ENCODE measurements around the gene UFSP2. TPM values are rescaled to one million over a fixed set of nuclear protein-coding genes. Genes with fewer than 3 reads are reported as not detected.

Gene UFSP2
- total and polyA plus RNA-seq, 4 donors = 12.2 to 17.2 (median 14.7) TPM

DNA sequence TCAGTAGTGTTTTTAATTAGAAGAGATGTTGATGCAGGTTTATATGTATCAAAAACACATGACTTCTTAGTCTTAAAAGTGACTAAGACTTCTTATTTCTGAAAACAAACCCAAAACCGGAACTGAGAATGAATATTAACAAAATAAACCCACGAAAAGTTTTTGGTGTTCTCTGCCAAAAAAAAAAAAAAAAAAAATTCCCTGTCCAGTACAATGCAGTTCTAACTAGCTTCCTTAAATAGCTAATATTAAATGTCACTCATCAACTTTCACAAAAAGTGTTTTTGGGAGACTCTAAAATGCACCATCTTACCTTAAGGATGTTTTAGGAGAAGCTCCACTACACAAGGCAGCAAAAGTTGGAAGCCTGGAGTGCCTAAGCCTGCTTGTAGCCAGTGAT, 27.1 kb downstream of the UFSP2 start:
- Histone ChIP-seq H3K4me3 (ENCODE audit: low read depth in 1 of 3, low read length in 3 of 3) (no peak overlapping the region), H3K27ac (ENCODE audit: low read depth in 1 of 2, low read length in 2 of 2) (peak overlapping the region in 1 of 2 donors; percentile 10), H3K36me3 (ENCODE audit: control insufficient read depth in 4 of 4, insufficient read depth in 3 of 4, low read depth in 1 of 4, low read length in 3 of 4) (peaks cover 0 to 34% (median 18%) of the 10 kb centered on the region in 4 donors), H3K9me3 (ENCODE audit: control insufficient read depth in 4 of 4, low read length in 3 of 4) (no peaks in the 10 kb centered on the region), H3K27me3 (ENCODE audit: control insufficient read depth in 4 of 4, insufficient read depth in 4 of 4, low read length in 3 of 4) (no peaks in the 10 kb centered on the region), H3K4me1 (ENCODE audit: control insufficient read depth in 4 of 4, insufficient read depth in 4 of 4, low read length in 3 of 4) (peaks cover 0 to 11% (median 7%) of the 10 kb centered on the region in 4 donors), H3K9ac (ENCODE audit: low read depth in 1 of 2, low read length in 2 of 2) (no peak overlapping the region)
- TF ChIP-seq NR2F2 (IDR thresholded peaks at IDR 0.05) (no peak), EGR1 (IDR thresholded peaks at IDR 0.05; ENCODE audit: low read depth in 2 of 2) (no peak), FOXA2 (IDR thresholded peaks at IDR 0.05) (no peak), YY1 (IDR thresholded peaks at IDR 0.05) (no peak), RXRA (IDR thresholded peaks at IDR 0.05) (no peak), TAF1 (conservative IDR thresholded peaks at IDR 0.05) (no peak), FOXA1 (IDR thresholded peaks at IDR 0.05) (no peak), JUND (IDR thresholded peaks at IDR 0.05) (no peak), GABPA (IDR thresholded peaks at IDR 0.05 in 1 of 2, conservative IDR thresholded peaks at IDR 0.05 in 1 of 2) (no peak), HNF4G (IDR thresholded peaks at IDR 0.05) (no peak), RAD21 (IDR thresholded peaks at IDR 0.05) (no peak)
- TF ChIP-seq, protein P1, sequence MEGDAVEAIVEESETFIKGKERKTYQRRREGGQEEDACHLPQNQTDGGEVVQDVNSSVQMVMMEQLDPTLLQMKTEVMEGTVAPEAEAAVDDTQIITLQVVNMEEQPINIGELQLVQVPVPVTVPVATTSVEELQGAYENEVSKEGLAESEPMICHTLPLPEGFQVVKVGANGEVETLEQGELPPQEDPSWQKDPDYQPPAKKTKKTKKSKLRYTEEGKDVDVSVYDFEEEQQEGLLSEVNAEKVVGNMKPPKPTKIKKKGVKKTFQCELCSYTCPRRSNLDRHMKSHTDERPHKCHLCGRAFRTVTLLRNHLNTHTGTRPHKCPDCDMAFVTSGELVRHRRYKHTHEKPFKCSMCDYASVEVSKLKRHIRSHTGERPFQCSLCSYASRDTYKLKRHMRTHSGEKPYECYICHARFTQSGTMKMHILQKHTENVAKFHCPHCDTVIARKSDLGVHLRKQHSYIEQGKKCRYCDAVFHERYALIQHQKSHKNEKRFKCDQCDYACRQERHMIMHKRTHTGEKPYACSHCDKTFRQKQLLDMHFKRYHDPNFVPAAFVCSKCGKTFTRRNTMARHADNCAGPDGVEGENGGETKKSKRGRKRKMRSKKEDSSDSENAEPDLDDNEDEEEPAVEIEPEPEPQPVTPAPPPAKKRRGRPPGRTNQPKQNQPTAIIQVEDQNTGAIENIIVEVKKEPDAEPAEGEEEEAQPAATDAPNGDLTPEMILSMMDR (IDR thresholded peaks at IDR 0.05; ENCODE audit: low read depth, low read length, missing input control) = no peak
- TF ChIP-seq, protein P2, sequence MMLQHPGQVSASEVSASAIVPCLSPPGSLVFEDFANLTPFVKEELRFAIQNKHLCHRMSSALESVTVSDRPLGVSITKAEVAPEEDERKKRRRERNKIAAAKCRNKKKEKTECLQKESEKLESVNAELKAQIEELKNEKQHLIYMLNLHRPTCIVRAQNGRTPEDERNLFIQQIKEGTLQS (IDR thresholded peaks at IDR 0.05) = no peak
- TF ChIP-seq, protein P3, sequence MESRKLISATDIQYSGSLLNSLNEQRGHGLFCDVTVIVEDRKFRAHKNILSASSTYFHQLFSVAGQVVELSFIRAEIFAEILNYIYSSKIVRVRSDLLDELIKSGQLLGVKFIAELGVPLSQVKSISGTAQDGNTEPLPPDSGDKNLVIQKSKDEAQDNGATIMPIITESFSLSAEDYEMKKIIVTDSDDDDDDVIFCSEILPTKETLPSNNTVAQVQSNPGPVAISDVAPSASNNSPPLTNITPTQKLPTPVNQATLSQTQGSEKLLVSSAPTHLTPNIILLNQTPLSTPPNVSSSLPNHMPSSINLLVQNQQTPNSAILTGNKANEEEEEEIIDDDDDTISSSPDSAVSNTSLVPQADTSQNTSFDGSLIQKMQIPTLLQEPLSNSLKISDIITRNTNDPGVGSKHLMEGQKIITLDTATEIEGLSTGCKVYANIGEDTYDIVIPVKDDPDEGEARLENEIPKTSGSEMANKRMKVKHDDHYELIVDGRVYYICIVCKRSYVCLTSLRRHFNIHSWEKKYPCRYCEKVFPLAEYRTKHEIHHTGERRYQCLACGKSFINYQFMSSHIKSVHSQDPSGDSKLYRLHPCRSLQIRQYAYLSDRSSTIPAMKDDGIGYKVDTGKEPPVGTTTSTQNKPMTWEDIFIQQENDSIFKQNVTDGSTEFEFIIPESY (IDR thresholded peaks at IDR 0.05) = no peak
- TF ChIP-seq, protein P4, sequence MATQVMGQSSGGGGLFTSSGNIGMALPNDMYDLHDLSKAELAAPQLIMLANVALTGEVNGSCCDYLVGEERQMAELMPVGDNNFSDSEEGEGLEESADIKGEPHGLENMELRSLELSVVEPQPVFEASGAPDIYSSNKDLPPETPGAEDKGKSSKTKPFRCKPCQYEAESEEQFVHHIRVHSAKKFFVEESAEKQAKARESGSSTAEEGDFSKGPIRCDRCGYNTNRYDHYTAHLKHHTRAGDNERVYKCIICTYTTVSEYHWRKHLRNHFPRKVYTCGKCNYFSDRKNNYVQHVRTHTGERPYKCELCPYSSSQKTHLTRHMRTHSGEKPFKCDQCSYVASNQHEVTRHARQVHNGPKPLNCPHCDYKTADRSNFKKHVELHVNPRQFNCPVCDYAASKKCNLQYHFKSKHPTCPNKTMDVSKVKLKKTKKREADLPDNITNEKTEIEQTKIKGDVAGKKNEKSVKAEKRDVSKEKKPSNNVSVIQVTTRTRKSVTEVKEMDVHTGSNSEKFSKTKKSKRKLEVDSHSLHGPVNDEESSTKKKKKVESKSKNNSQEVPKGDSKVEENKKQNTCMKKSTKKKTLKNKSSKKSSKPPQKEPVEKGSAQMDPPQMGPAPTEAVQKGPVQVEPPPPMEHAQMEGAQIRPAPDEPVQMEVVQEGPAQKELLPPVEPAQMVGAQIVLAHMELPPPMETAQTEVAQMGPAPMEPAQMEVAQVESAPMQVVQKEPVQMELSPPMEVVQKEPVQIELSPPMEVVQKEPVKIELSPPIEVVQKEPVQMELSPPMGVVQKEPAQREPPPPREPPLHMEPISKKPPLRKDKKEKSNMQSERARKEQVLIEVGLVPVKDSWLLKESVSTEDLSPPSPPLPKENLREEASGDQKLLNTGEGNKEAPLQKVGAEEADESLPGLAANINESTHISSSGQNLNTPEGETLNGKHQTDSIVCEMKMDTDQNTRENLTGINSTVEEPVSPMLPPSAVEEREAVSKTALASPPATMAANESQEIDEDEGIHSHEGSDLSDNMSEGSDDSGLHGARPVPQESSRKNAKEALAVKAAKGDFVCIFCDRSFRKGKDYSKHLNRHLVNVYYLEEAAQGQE (IDR thresholded peaks at IDR 0.05) = no peak
- WGBS = 65% methylated on average over 2 of the region's 2 CpGs
- no peak for DNase-seq (ENCODE audit: low spot score)

DNA sequence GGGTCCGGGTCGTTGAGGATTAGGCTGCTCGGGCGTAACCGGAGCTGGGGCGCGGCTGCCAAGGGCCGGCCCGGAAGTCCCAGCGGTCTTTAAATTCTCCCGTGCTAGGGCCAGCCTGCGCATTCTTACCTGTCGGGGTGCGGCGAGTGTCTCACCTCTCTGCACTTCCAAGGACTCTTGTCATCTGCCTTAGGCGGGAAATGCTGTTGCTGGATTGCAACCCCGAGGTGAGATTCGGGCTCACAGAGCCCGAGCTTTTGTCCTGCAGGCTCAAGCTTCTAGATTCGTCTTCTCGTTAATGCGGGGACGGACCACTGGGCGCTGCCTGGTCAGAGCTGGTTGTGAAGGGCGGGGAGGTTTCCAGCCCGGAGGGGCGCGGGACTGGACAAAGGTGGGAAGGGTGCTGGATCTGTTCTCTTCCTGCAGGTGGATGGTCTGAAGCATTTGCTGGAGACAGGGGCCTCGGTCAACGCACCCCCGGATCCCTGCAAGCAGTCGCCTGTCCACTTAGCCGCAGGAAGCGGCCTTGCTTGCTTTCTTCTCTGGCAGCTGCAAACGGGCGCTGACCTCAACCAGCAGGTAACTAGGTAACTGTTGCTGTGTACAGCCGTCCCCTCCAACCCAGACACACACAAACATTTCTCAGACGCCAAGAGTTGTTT, 28.9 kb downstream of the UFSP2 start, which contains the start of gene ANKRD37:
ANKRD37 (plus strand) TSS at position 118 of the 662 bp plus-strand sequence; CDS start at position 201, 83 bp downstream.
- no peaks in the 10 kb centered on the region for H3K9me3 ChIP-seq (ENCODE audit: control insufficient read depth in 4 of 4, low read length in 3 of 4)
- H3K4me1 ChIP-seq (ENCODE audit: control insufficient read depth in 4 of 4, insufficient read depth in 4 of 4, low read length in 3 of 4) = peaks cover 0 to 11% (median 7%) of the 10 kb centered on the region in 4 donors
- peak within 1 kb of the TSS; percentile 67 to 79 (median 75) for H3K4me3 ChIP-seq (ENCODE audit: low read depth in 1 of 3, low read length in 3 of 3)
- WGBS = 6% methylated on average over 38 of the region's 38 CpGs
- peak within 1 kb of the TSS; percentile 100 for H3K27ac ChIP-seq (ENCODE audit: low read depth in 1 of 2, low read length in 2 of 2)
- DNase-seq (ENCODE audit: low spot score) = no peak
- H3K9ac ChIP-seq (ENCODE audit: low read depth in 1 of 2, low read length in 2 of 2) = peak within 1 kb of the TSS; percentile 97 to 100
- peaks cover 0 to 31% (median 13%) of the 10 kb centered on the region in 4 donors for H3K36me3 ChIP-seq (ENCODE audit: control insufficient read depth in 4 of 4, insufficient read depth in 3 of 4, low read depth in 1 of 4, low read length in 3 of 4)
- no peaks in the 10 kb centered on the region for H3K27me3 ChIP-seq (ENCODE audit: control insufficient read depth in 4 of 4, insufficient read depth in 4 of 4, low read length in 3 of 4)
- no peak for TF ChIP-seq HNF4A (conservative IDR thresholded peaks at IDR 0.05)
- peak; percentile 65 for TF ChIP-seq TAF1 (conservative IDR thresholded peaks at IDR 0.05)
- peak; percentile 29 for TF ChIP-seq FOXA1 (IDR thresholded peaks at IDR 0.05)
- TF ChIP-seq GABPA (IDR thresholded peaks at IDR 0.05 in 1 of 2, conservative IDR thresholded peaks at IDR 0.05 in 1 of 2) = peak in 1 of 2 donors; percentile 69
- TF ChIP-seq, protein P1 (IDR thresholded peaks at IDR 0.05; ENCODE audit: low read depth, low read length, missing input control) = no peak
- peak; percentile 45 for TF ChIP-seq SP1 (IDR thresholded peaks at IDR 0.05)
- no peak for TF ChIP-seq HNF4G (IDR thresholded peaks at IDR 0.05)
- TF ChIP-seq FOXA2 (IDR thresholded peaks at IDR 0.05) = peak; percentile 28
- no peak for TF ChIP-seq EGR1 (IDR thresholded peaks at IDR 0.05; ENCODE audit: low read depth in 2 of 2)
- peak; percentile 36 to 44 for TF ChIP-seq JUND (IDR thresholded peaks at IDR 0.05)
- TF ChIP-seq, protein P2 (IDR thresholded peaks at IDR 0.05) = no peak
- TF ChIP-seq RAD21 (IDR thresholded peaks at IDR 0.05) = peak in 1 of 2 donors; percentile 8
- TF ChIP-seq, protein P3 (IDR thresholded peaks at IDR 0.05) = peak; percentile 24
- peak; percentile 14 for TF ChIP-seq NR2F2 (IDR thresholded peaks at IDR 0.05)
- peak; percentile 19 to 49 for TF ChIP-seq RXRA (IDR thresholded peaks at IDR 0.05)

All from liver (tissue), 9 donors.